ENCODE results near the gene ACOT9.
A peak's percentile ranks its signal among the peaks of the same experiment; 100 is the strongest.
"Not testable (repeated sequence)": the region's sequence is repeated elsewhere in the genome, so short reads cannot be mapped to it uniquely, and the experiment has no call there.

Gene ACOT9

GRCh38 chrX:23765868-23766267, 22.8 kb upstream of the ACOT9 start:
- FAIRE-seq, result no peak

GRCh38 chrX:23765449-23765848, 22.4 kb upstream of the ACOT9 start:
- FAIRE-seq, result no peak

GRCh38 chrX:23764188-23764984, 21.3 kb upstream of the ACOT9 start:
- no peak for FAIRE-seq

GRCh38 chrX:23759821-23760220, 16.7 kb upstream of the ACOT9 start:
- FAIRE-seq, result no peak

- no peak for FAIRE-seq
Observed at GRCh38 chrX:23756165-23756564, 13.1 kb upstream of the ACOT9 start.

GRCh38 chrX:23754664-23755063, 11.6 kb upstream of the ACOT9 start:
- no peak for FAIRE-seq

GRCh38 chrX:23752740-23753415, 9.8 kb upstream of the ACOT9 start:
- FAIRE-seq, result no peak

GRCh38 chrX:23749576-23749975, 6.5 kb upstream of the ACOT9 start:
- FAIRE-seq, result no peak

GRCh38 chrX:23749129-23749528, 6.1 kb upstream of the ACOT9 start:
- FAIRE-seq, result no peak

GRCh38 chrX:23745786-23746185, 2.7 kb upstream of the ACOT9 start:
- peak; percentile 84 for FAIRE-seq

- FAIRE-seq, result not testable (repeated sequence)
Observed at GRCh38 chrX:23743623-23743971, 521 bp upstream of the ACOT9 start.

GRCh38 chrX:23742174-23742696, 841 bp downstream of the ACOT9 start:
- no peak for FAIRE-seq

- no peak for FAIRE-seq
Observed at GRCh38 chrX:23737413-23737812, 5.7 kb downstream of the ACOT9 start.

GRCh38 chrX:23736030-23736429, 7.0 kb downstream of the ACOT9 start:
- FAIRE-seq, result no peak

GRCh38 chrX:23732704-23733103, 10.4 kb downstream of the ACOT9 start:
- FAIRE-seq, result peak; percentile 70

- FAIRE-seq, result peak; percentile 36
Observed at GRCh38 chrX:23731951-23732350, 11.1 kb downstream of the ACOT9 start.

- FAIRE-seq, result no peak
Observed at GRCh38 chrX:23729214-23729613, 13.9 kb downstream of the ACOT9 start.

GRCh38 chrX:23727206-23727605, 15.9 kb downstream of the ACOT9 start:
- FAIRE-seq, result no peak

GRCh38 chrX:23726191-23726590, 16.9 kb downstream of the ACOT9 start:
- no peak for FAIRE-seq

- FAIRE-seq, result no peak
Observed at GRCh38 chrX:23720117-23720677, 22.9 kb downstream of the ACOT9 start.

- no peak for FAIRE-seq
Observed at GRCh38 chrX:23705235-23705634, 37.8 kb downstream of the ACOT9 start.

- FAIRE-seq, result peak; percentile 49
Observed at GRCh38 chrX:23704673-23705206, 38.3 kb downstream of the ACOT9 start.

GRCh38 chrX:23699636-23700194, 43.4 kb downstream of the ACOT9 start:
- FAIRE-seq, result no peak

Data from colon (tissue), 2 donors.